HFF-Myc (cell line): ENCODE measurements around the gene CTBS.
"Not testable (repeated sequence)": the region's sequence is repeated elsewhere in the genome, so short reads cannot be mapped to it uniquely, and the experiment has no call there.

Experiments used
- DNase-seq: peaks from one replicate; pipeline ENCODE4 v3.0.0-alpha.2; 2011; ENCODE audit warnings: low read depth; ENCODE audit errors: extremely low read depth
- H3K4me3 ChIP-seq: replicated peaks from 2 replicates; pipeline ENCODE4 v1.5.1; 2011; ENCODE audit warnings: low read depth, mild to moderate bottlenecking, control low read depth, low read length
- TF ChIP-seq, protein P1 (sequence below): IDR thresholded peaks from 2 replicates; pipeline ENCODE4 v1.5.1; 2012; ENCODE audit warnings: mild to moderate bottlenecking, low read depth, low read length, control low read depth; ENCODE audit errors: missing control alignments

CTBS gene

DNA sequence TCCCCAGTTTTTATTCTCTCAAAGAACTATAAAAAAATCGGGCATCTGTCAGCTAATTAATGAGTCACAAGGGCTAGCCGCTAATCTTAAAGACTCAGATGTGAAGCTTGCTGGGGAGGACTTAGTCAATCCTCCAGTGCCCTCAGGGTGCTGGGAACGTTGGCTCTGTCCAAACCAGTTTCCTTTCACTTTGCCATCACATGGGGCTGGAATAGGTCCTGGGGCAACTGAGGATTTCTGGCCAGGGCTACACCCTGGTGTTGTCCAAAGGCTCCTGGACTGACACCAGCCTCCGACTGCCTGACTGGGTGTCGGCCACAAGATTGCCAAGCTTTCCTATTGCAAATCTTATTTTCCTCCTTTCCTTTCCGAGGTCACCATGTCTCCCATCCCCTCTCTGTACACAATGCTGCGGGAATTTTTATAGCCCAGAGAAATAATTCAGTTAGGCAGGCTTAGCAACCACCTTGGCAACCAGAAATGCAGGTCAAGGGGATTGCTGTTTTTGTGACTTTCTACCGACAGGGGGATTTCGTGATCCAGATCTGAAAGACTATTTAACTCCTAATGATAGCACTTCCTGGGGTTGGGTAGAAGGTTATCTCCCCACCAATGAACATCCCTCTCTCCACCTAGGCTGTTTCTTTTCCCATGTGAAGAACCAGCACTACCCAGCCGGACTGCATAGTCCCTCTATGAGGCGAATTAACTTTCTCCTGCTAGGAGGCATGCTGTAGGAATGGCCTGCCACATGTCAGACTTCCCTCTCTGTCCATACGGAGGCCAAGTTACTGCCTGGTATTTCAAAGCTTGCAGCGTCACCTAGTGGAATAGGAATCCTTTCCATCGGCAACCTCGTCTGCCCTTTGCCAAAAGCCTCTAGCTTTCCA, 29.9 kb upstream of the CTBS start:
- DNase-seq = peak; percentile 85
- H3K4me3 ChIP-seq = peak overlapping the region; percentile 42
- TF ChIP-seq, protein P1, sequence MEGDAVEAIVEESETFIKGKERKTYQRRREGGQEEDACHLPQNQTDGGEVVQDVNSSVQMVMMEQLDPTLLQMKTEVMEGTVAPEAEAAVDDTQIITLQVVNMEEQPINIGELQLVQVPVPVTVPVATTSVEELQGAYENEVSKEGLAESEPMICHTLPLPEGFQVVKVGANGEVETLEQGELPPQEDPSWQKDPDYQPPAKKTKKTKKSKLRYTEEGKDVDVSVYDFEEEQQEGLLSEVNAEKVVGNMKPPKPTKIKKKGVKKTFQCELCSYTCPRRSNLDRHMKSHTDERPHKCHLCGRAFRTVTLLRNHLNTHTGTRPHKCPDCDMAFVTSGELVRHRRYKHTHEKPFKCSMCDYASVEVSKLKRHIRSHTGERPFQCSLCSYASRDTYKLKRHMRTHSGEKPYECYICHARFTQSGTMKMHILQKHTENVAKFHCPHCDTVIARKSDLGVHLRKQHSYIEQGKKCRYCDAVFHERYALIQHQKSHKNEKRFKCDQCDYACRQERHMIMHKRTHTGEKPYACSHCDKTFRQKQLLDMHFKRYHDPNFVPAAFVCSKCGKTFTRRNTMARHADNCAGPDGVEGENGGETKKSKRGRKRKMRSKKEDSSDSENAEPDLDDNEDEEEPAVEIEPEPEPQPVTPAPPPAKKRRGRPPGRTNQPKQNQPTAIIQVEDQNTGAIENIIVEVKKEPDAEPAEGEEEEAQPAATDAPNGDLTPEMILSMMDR = peak; percentile 48

DNA sequence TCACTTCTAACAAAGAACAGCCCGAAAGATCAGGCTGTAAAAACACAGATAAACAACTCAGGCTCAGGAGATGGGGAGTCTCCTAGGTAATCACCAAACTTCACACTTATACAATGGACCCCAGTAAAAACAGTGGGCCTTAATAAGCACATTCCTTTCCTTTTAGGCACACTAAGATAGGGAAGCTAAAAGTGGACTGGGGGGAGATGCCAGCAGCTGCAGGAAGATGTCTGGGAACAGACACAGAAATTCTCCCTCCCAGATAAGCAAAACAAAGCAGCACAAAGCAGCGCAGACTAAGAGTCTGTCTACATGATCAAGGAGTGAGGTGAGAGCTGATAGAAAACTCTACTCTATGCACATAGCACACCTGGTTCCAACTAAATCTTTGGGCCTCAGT, 29.0 kb upstream of the CTBS start:
- H3K4me3 ChIP-seq = peak overlapping the region; percentile 42
- no peak for DNase-seq
- TF ChIP-seq, protein P1 = no peak

DNA sequence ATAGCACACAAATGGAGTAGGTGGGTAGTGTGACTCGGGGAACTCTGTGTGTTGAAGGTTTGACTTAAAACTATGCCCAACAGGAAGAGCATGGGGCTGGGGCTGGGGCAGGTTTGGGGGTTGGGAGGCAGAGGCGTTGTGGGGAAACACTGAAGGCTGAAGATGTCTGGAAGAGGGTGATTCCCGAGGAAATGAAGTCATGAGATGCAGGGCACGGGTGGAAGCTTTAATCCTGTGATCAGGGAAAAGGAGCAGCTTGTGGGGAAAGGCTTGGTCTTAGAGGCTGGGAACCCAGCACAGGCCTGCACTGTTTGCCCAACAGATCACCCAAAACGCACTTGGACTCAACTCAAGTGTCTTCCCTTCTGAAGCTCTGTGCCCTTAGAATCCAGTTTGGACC, 26.6 kb upstream of the CTBS start:
- TF ChIP-seq, protein P1 = no peak
- DNase-seq = no peak

GRCh38 chr1:84598846-84599741, 24.9 kb upstream of the CTBS start:
- TF ChIP-seq, protein P1 = no peak
- no peak for DNase-seq
- no peak overlapping the region for H3K4me3 ChIP-seq

More for the DNA sequence above, 26.6 kb upstream of the CTBS start:
- H3K4me3 ChIP-seq = no peak overlapping the region

GRCh38 chr1:84598418-84598817, 24.2 kb upstream of the CTBS start:
- DNase-seq = no peak
- TF ChIP-seq, protein P1 = no peak
- H3K4me3 ChIP-seq = no peak overlapping the region

- no peak overlapping the region for H3K4me3 ChIP-seq
- no peak for DNase-seq
- TF ChIP-seq, protein P1 = no peak
Measured at GRCh38 chr1:84597011-84597410, 22.8 kb upstream of the CTBS start.

GRCh38 chr1:84594959-84595358, 20.7 kb upstream of the CTBS start:
- not testable (repeated sequence) for DNase-seq, H3K4me3 ChIP-seq
